GM12891 (cell line): ENCODE measurements around the gene HBE1.

Source experiments
- PAX5 ChIP-seq: IDR thresholded peaks from 2 replicates; pipeline ENCODE4 v1.6.1; 2011; ENCODE audit warnings: low read length, moderate library complexity, mild to moderate bottlenecking; ENCODE audit not compliant: insufficient read depth, severe bottlenecking
- POLR2A ChIP-seq: IDR thresholded peaks from 2 replicates; pipeline ENCODE4 v1.6.1; 2011; ENCODE audit warnings: low read depth, low read length, control low read depth
- POLR2AphosphoS5 ChIP-seq: IDR thresholded peaks from 2 replicates; pipeline ENCODE4 v1.6.1; 2011; ENCODE audit warnings: low read depth, low read length, control low read depth
- POU2F2 ChIP-seq: IDR thresholded peaks from 2 replicates; pipeline ENCODE4 v1.6.1; 2011; ENCODE audit warnings: low read depth, mild to moderate bottlenecking, control low read depth, low read length, moderate library complexity

- TF ChIP-seq PAX5 (no peak), POLR2A (no peak), POLR2AphosphoS5 (no peak), POU2F2 (no peak)
Observed at GRCh38 chr11:5280582-5281102, 10.9 kb upstream of the HBE1 start.
